Osteoblast (primary cell): ENCODE measurements around the gene CD200R1L. TPM values are rescaled to one million over a fixed set of nuclear protein-coding genes. Genes with fewer than 3 reads are reported as not detected.

ENCODE experiments used
- DNase-seq: peaks from one replicate; pipeline ENCODE4 v3.0.0; 2011; ENCODE audit warnings: low spot score, mixed read lengths; ENCODE audit not compliant: insufficient read length; ENCODE audit errors: missing footprints
- H2AFZ ChIP-seq: 2 replicates; pipeline ENCODE4 v1.6.0; 2011; ENCODE audit warnings: mild to moderate bottlenecking, low read length
- H3K27ac ChIP-seq: 2 replicates; pipeline ENCODE4 v1.5.1; 2011; ENCODE audit warnings: mild to moderate bottlenecking, low read depth, low read length, moderate library complexity
- H3K27me3 ChIP-seq: 2 replicates; pipeline ENCODE4 v1.6.0; 2012; ENCODE audit warnings: mild to moderate bottlenecking, control low read depth, inconsistent platforms, low read length, moderate library complexity; ENCODE audit not compliant: insufficient read depth
- H3K36me3 ChIP-seq: 2 replicates; pipeline ENCODE4 v1.5.1; 2011; ENCODE audit warnings: mild to moderate bottlenecking, low read length, control low read depth, moderate library complexity; ENCODE audit not compliant: insufficient read depth
- H3K4me1 ChIP-seq: 2 replicates; pipeline ENCODE4 v1.5.1; 2011; ENCODE audit warnings: mild to moderate bottlenecking, low read length, control low read depth, moderate library complexity; ENCODE audit not compliant: insufficient read depth
- H3K4me2 ChIP-seq: 2 replicates; pipeline ENCODE4 v1.6.0; 2011; ENCODE audit warnings: mild to moderate bottlenecking, low read length; ENCODE audit not compliant: insufficient read depth
- H3K4me3 ChIP-seq: fragments of 200-600 bp; sonication (generic); 3 replicates; pipeline ENCODE4 v1.5.1; 2012; ENCODE audit warnings: mild to moderate bottlenecking, low read length, inconsistent platforms; ENCODE audit not compliant: insufficient read depth
- H3K79me2 ChIP-seq: 2 replicates; pipeline ENCODE4 v1.6.0; 2012; ENCODE audit warnings: mild to moderate bottlenecking, low read length, control low read depth, inconsistent platforms; ENCODE audit not compliant: insufficient read depth
- H3K9me3 ChIP-seq: 2 replicates; pipeline ENCODE4 v1.5.1; 2011; ENCODE audit warnings: low read depth, low read length, control low read depth
- H4K20me1 ChIP-seq: 2 replicates; pipeline ENCODE4 v1.6.0; 2012; ENCODE audit warnings: mild to moderate bottlenecking, low read length, control low read depth; ENCODE audit not compliant: insufficient read depth
- total RNA-seq: library from RNA; depleted of rRNA; stranded (reverse); fragments of >200 nt; gene quantifications from 2 replicates; pipeline ENCODE4 v1.2.3, GENCODE V29; 2012
- TF ChIP-seq, protein P1 (sequence below): IDR thresholded peaks from 2 replicates; pipeline ENCODE4 v1.5.1; 2011; ENCODE audit warnings: mild to moderate bottlenecking, low read depth, low read length, moderate library complexity; ENCODE audit errors: extremely low read depth

Gene CD200R1L
- total RNA-seq, 1 donor: not detected

DNA sequence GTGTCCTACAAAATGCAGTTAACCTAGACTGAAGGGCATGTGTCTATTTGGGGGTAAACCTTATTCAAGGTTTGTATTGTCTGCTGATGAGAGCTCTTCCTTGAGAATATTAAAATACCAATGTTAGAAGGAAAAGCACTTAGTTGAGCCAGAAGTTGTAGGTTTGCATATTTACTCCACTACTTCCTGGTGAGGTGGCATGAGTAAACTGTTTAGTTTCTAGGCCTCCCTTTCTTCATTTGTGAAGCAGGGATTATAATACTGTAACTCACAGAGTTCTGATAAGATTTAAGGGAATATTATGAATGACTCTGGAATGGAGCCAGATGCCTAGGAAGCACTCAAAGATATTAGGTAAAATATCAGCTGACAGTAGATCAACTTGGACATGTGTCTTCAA is 46.7 kb downstream of the CD200R1L start:
- Histone ChIP-seq H3K27me3 (no peaks in the 10 kb centered on the region), H3K9me3 (no peaks in the 10 kb centered on the region), H3K4me2 (no peak overlapping the region), H3K4me3 (no peak overlapping the region), H3K79me2 (no peaks in the 10 kb centered on the region), H3K4me1 (no peaks in the 10 kb centered on the region), H3K27ac (no peak overlapping the region), H3K36me3 (no peaks in the 10 kb centered on the region), H4K20me1 (no peaks in the 10 kb centered on the region), H2AFZ (peak overlapping the region; percentile 26)
- no peak for DNase-seq
- TF ChIP-seq, protein P1, sequence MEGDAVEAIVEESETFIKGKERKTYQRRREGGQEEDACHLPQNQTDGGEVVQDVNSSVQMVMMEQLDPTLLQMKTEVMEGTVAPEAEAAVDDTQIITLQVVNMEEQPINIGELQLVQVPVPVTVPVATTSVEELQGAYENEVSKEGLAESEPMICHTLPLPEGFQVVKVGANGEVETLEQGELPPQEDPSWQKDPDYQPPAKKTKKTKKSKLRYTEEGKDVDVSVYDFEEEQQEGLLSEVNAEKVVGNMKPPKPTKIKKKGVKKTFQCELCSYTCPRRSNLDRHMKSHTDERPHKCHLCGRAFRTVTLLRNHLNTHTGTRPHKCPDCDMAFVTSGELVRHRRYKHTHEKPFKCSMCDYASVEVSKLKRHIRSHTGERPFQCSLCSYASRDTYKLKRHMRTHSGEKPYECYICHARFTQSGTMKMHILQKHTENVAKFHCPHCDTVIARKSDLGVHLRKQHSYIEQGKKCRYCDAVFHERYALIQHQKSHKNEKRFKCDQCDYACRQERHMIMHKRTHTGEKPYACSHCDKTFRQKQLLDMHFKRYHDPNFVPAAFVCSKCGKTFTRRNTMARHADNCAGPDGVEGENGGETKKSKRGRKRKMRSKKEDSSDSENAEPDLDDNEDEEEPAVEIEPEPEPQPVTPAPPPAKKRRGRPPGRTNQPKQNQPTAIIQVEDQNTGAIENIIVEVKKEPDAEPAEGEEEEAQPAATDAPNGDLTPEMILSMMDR: no peak

DNA sequence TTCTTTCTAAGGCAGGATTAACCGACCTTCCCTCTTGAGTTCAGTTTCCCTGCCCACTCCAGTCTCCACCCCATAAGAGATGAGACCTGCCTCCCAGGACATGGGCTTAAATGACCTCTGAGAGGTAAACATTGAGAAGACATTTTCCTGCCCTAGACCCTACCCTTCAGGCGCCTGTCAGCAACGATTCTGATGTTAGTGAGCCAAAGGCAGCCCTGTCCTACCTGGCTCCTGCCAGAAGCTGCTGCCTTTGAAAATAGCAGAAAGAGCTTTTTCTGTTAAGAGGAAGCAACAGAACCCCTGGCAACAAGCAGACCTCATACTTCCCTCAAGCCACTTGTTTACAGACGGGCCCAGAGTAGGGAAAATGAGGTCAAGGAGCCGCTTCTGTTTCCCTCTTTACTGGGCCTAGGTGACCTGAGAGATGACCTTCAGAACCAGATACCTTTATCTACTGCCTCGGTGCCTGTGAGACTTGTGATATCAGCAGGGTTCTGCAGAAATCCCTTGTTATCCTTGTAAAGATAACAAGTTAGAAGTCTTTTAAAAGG is 52.0 kb downstream of the CD200R1L start:
- Histone ChIP-seq H3K4me3 (no peak overlapping the region), H3K9me3 (no peaks in the 10 kb centered on the region), H2AFZ (peak overlapping the region; percentile 45), H3K36me3 (no peaks in the 10 kb centered on the region), H3K27ac (no peak overlapping the region), H3K4me2 (no peak overlapping the region), H4K20me1 (no peaks in the 10 kb centered on the region), H3K27me3 (no peaks in the 10 kb centered on the region), H3K4me1 (peaks cover 7% of the 10 kb centered on the region), H3K79me2 (no peaks in the 10 kb centered on the region)
- DNase-seq: no peak
- TF ChIP-seq, protein P1: no peak

DNA sequence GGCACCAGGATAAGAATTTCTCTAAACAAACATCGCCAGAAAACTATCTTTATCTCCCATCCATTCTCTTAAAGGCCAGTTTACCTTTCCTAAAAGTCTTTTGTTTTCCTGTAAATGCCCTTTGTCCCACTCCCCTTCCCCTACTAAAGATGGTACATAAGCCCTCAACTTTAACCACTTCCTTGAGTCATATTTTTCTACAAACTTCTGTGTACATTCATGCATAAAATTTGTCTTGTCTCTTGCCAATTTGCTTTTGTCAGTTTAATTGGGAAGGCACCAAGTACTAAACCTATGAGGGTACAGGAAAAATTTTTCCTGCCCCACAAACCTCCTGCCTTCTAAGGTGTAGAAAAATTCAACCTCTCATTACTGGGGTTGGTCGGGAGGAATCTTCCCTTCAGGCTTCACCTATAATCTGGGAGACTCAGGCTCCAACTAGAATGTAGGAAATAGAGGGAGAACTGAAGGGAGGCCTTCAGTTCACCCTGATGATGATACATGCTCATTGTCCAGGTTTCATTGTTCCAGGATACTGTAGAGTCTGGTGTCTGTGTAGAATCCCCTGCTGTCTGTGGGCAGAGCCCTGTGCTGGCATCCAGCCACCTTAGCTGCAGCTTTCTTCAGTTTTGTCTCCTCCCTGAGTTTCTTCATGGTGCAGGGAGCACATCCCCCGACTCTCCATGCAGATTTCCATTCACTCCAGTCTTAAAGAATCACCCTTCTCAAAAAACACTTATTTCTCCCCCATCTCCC is 53.2 kb downstream of the CD200R1L start:
- Histone ChIP-seq H3K9me3 (no peaks in the 10 kb centered on the region), H3K27ac (no peak overlapping the region), H3K4me3 (no peak overlapping the region), H3K4me1 (peaks cover 7% of the 10 kb centered on the region), H3K27me3 (no peaks in the 10 kb centered on the region), H4K20me1 (no peaks in the 10 kb centered on the region), H3K4me2 (no peak overlapping the region), H3K79me2 (no peaks in the 10 kb centered on the region), H3K36me3 (no peaks in the 10 kb centered on the region), H2AFZ (peak overlapping the region; percentile 45)
- TF ChIP-seq, protein P1: no peak
- no peak for DNase-seq

DNA sequence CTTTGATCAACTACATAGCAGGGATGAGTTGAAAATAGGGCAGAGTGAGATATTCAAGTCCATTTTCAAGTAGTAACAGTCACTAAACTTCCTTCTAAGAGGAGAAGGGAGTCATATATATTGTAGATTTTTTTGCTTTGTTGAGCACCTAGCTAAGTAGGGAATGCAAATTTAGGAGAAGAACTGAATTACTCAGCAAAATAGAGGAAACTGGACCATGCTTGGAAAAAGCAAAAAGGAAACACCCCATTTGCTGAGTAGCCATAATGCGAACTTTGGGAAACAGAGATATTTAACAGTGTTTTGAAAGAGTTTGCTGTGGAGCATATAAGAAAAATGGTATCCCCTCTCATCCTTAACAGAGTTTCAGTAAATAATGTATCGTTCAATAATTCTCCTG is 54.9 kb downstream of the CD200R1L start:
- Histone ChIP-seq H3K36me3 (no peaks in the 10 kb centered on the region), H3K79me2 (no peaks in the 10 kb centered on the region), H2AFZ (no peak overlapping the region), H3K27me3 (no peaks in the 10 kb centered on the region), H3K9me3 (no peaks in the 10 kb centered on the region), H3K27ac (no peak overlapping the region), H3K4me2 (no peak overlapping the region), H4K20me1 (no peaks in the 10 kb centered on the region), H3K4me3 (no peak overlapping the region), H3K4me1 (peaks cover 9% of the 10 kb centered on the region)
- TF ChIP-seq, protein P1: no peak
- DNase-seq: no peak
